NCI-H2196 treated with DMSO at 0.1 percent for 48 hours (cell line): Measurements from ENCODE around the gene GADD45B.
A peak's percentile ranks its signal among the peaks of the same experiment; 100 is the strongest.
"Not testable (repeated sequence)": the region's sequence is repeated elsewhere in the genome, so short reads cannot be mapped to it uniquely, and the experiment has no call there.

ENCODE experiments used
- DNase-seq: peaks from one replicate; lab custom pipeline; 2025; ENCODE audit not compliant: unreplicated experiment; lab: John Stamatoyannopoulos, UW

GADD45B gene

DNA sequence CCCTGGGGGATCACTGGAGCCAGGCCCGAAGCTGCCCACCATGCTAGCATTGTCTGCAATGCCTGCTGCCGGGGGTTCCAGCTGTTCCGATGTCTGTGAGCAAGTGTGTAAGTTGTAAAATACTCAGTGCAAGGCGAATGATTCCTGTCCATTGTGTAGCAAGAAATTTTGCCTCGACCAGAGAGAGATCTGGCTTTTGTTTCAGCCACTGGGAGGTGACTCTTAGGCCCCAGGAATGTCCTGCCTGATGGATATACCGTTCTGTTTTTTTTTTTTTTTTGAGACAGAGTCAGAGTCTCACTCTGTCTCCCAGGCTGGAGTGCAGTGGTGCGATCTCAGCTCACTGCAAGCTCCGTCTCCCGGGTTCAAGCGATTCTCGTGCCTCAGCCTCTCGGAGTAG lies 7.3 kb upstream of the GADD45B start:
- no peak for DNase-seq

DNA sequence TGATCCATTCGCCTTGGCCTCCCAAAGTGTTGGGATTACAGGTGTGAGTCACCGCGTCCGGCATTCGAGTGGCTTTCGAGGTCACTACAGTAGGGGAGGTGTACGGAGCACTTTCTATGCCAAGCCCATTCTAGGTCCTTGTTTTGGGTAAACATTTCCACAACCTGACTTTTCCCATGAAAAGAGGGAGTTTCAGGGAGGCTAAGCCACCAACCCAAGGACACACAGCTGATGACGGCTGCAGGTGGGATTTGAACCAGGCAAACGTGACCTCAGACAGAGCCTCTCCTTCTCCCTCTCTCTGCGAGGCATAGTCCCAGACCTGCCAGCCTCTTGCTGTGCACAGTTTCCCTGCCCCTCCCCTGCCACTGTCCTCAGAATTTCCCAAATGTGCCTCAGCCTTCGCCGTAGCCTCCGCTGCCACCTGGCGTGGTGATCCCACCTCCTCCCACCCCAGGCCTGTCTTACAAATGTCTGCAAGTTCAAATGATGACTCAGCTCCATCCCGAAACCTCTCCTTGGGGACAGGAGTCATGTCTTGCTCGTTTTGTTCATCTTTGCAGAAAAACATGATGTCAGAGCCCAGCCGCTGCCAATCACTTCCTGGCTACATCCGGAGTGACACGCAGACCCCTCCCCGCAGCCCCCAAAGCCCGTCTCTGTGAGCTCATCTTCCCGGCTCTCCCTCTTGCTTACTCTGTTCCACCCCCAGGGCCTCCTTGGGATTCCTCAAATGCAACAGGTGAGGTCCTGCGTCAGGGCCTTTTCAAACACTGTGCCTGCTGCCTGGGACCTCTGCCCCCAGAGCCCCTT lies 6.6 kb upstream of the GADD45B start:
- DNase-seq: no peak

DNA sequence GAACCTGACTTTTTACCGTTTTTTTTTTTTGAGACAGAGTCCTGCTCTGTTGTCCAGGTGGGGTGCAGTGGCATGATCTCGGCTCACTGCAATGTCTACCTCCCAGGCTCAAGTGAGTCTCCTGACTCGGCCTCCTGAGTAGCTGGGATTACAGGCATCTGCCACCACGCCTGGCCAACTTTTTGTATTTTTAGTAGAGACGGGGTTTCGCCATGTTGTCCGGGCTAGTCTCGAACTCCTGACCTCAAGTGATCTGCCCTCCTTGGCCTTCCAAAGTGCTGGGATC lies 6.1 kb upstream of the GADD45B start:
- not testable (repeated sequence) for DNase-seq

DNA sequence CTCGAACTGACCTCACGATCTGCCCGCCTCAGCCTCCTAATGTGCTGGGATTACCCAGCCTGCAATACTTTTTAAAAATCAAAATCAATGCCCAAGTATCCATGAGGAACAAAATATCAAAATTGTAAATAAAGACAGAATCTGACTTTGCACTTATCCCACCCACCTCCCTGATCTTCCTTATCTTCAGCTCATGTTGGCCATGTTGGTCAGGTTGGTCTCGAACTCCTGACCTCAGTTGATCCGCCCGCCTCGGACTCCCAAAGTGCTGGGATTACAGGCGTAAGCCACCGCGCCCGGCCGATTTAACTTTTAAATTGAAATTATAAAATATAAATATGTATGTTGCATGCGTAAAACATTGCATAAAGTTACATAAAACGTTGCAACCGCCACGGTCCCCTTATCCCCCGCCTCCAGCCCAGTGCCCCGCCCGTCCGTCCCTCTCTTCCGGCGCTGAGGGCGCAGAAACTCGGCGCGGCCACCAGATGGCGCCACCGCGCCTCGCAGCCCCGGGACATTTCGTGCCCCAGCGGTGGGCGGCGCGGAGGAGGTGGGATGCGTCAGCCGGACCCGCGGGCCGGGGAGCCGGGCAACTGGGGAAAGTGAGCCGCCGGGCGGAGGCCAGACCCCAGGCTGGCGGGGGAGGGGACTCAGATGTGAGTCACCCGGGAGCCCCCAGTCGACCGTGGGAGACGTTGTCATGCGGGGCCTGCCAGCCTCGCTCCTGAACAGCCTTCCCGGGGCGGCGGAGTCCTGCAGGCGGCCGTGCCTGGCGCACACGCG lies 1.5 kb upstream of the GADD45B start:
- DNase-seq: peak; percentile 71

DNA sequence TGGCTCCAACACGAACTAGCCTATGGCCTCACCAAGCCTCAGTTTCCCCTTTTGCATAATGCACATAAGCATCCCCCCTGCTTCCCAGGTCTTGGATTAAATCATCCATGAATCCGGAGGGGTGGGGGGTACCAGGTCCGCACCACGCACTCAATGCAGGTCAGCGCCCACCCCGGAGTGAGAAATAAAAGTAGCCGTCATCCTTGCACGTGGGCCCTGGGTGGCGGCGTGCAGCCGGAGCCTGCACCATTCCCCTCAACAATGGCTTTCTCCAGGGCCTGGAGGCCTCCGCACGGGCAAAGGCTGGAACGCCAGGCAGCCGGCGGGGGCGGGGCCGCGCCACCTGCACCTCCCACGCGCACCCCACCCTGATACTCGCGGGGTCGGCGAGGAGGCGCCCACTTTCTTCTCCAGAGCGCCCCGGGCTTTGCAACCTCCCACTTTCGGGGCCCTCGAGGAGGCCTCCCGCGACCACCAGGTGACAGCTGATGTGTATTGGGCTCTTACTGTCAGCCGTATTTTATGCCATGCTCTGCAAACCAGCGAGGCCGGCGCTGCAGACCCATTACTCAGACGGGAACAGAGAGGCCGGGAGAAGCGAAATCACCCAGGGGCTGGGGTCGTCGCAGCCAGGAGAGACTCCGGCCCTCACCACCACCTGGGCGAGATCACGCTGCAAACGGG lies 767 bp upstream of the GADD45B start:
- DNase-seq: peak; percentile 37

DNA sequence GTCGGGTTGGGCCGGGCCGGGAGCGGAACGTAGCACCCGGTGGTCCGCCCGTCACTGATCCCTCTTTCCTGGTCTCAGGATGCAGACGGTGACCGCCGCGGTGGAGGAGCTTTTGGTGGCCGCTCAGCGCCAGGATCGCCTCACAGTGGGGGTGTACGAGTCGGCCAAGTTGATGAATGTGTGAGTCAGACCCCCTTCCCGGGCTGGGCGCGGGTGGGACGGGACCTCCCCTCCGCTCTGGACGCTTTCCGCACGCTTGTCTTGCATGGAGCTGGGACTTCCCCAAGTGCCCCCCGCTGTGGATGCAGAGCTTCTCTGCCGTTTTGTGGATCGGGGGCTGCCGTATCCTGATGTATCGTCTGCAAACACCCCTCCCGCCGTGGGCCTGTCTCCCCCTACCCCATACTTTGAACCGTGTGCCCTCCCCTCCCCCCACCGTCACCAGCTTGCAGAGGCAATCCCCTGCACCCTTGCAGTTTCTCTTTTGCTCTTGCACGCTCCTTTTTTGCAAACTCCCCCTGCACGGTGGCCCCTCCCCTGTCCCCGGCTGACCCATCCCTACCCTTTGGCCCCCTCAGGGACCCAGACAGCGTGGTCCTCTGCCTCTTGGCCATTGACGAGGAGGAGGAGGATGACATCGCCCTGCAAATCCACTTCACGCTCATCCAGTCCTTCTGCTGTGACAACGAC lies 669 bp downstream of the GADD45B start:
- no peak for DNase-seq

DNA sequence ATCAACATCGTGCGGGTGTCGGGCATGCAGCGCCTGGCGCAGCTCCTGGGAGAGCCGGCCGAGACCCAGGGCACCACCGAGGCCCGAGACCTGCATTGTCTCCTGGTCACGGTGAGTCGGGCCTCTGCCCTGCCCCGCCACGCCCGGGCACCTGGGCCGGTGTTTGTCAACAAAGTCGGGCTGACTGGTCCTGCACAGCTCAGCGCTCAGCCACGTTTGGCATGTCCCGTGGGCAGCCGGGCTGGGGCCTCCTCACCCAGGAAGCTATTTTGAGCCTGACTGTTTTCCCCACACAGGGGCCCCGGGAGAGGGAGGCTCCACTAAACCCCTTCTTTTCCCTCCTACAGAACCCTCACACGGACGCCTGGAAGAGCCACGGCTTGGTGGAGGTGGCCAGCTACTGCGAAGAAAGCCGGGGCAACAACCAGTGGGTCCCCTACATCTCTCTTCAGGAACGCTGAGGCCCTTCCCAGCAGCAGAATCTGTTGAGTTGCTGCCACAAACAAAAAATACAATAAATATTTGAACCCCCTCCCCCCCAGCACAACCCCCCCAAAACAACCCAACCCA lies 1.3 kb downstream of the GADD45B start:
- no peak for DNase-seq

DNA sequence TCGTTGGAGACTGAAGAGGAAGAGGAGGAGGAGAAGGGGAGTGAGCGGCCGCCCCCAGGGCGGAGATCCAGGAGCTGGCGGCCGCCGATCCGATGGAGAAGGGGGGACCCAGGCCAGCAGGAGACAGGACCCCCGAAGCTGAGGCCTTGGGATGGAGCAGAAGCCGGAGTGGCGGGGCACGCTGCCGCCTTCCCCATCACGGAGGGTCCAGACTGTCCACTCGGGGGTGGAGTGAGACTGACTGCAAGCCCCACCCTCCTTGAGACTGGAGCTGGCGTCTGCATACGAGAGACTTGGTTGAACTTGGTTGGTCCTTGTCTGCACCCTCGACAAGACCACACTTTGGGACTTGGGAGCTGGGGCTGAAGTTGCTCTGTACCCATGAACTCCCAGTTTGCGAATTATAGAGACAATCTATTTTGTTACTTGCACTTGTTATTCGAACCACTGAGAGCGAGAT lies 1.8 kb downstream of the GADD45B start:
- DNase-seq: no peak

DNA sequence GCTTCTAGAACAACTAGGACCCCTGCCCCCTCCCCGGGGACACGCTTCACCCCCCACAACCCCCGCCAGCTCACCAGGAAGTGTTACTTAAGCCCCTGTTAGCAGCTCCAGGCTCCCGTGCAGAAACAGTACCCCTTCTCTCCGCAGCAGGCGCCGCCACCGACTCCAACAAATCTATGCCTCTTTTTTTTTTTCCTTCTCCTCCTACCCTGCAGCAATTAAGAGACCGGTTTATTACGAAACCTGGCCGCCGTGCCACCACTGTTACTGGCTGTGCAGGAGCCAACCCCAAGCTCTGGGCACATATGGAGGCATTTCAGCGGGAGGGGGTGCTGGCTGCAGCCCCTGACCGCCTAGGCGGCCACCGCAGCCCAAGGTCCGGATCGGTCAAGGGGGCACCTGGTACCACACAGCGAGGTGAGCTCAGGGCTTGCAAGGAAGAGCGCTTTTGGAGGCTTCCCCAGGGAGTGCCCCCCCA lies 2.4 kb downstream of the GADD45B start:
- no peak for DNase-seq

DNA sequence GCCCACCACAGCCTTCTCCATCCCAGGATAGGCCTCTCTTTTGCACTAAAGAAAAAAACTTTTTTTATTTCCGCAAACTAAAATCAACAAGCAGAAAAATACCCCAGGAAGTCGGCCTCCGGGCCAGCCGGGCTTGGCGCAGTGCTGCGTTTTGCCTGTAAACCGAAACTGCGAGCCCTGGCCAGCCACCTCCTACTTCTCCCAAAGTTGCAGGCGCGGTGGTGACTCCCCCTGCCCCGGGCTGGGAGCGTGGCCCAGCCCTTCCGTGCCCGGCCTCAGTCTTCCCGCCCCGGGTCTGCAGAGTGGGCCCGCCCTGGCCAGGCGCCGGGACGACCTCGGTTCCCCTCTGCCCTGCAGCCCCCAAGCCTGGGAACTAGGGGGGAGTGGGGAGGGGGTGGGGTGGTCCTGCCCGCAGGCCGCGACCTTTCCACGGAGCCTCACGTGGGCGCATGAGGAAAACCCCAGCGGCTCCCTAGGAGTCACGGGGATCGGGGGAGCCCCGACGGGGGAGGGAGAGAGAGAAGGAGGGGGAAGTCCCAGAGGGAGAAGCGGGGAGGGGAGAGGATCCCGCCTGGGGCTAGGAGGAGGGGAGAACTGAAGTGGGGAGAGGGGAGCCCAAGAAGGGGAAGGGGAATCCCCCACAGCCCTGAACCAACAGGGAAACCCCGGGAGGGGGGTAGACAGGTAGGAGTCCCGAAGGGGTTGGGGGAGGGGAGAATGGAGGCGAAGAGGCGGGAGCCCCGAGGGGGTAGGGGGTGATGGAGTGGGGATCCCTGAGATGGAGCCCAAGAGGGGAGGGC lies 3.0 kb downstream of the GADD45B start:
- no peak for DNase-seq

DNA sequence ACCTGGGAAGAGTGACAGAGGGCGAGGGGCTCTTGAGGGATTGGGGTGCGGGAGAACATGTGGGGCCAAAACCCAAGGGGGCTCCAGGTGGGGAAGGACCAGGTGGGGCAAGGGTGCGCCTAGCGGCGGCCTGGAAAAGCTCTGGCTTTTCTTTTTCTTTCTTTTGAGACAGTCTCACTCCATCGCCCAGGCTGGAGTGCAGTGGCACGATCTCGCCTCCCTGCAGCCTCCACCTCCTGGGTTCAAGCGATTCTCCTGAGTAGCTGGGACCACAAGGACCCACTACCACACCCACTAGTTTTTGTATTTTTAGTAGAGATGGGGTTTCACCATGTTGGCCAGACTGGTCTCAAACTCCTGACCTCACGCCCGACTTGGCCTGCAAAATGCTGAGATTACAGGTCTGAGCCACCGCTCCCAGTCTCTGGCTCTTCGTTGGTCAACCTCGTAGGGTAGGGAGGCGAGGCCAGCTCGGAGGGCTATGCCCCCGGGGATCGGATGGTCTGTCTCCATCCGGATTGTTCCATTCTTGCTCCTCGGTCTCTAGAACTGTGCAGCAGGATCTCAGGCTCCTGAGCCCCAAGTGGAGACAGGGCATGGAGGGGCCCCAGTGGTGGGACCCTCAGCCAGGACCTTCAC lies 3.7 kb downstream of the GADD45B start:
- DNase-seq: no peak

DNA sequence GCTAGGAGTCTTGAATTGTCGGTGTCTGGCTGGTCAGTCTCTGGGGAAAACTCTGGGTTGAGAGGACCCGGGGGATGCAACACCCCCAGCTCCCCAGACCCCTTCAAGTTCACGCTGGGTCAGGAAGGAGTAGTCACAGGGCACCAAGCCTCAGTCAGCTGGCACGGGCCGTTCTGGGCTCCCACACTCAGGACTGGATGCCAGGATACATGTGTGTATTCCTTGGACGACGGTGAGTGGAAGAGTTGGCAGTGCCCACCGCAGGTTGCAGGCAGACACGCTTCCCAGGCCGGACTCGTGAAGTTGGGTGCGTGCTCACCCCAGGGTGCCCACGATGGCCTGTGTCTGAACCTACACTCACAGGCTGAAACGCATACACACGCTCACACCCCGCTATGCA lies 5.5 kb downstream of the GADD45B start:
- no peak for DNase-seq

DNA sequence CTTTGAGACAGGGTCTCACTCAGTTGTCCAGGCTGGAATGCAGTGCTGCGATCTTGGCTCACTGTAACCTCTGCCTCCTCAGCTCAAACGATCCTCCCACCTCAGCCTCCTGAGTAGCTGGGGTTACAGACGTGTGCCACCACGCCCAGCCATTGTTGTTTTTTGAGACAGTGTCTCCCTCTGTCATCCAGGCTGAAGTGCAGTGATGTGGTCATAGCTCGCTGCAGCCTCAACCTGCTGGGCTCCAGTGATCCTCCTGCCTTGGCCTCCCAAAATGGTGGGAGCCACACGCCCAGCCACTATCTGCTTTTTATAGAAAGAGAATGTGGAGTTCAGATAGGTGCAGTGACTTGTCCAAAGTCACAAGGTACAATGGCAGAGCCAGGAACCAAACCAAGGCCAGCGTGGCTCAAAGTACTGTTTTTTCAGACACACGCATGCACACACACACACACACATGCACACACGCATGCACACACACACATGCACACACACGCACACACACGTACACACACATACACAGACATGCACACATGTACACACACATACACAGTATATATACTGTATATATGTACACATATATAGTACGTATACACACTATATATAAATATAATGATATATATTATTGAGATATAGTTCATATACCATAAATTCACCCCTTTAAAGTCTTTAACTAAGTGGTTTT lies 6.6 kb downstream of the GADD45B start:
- DNase-seq: no peak

DNA sequence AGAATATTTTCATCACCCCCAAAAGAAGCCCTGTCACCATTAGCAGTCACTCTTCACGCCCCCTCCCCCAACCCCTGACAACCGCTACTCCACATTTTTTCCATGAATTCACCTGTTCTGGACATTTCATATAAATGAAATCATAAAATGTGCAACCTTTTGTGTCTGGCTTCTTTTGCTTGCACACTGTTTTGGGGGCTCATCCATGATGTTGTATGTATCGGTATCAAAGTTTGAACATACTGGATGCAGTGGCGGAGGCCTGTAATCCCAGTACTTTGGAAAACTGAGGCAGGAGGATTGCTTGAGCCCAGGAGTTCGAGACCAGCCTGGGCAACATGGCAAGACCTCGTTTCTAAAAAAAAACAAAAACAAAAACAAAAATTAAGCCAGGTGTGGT lies 7.2 kb downstream of the GADD45B start:
- DNase-seq: no peak

DNA sequence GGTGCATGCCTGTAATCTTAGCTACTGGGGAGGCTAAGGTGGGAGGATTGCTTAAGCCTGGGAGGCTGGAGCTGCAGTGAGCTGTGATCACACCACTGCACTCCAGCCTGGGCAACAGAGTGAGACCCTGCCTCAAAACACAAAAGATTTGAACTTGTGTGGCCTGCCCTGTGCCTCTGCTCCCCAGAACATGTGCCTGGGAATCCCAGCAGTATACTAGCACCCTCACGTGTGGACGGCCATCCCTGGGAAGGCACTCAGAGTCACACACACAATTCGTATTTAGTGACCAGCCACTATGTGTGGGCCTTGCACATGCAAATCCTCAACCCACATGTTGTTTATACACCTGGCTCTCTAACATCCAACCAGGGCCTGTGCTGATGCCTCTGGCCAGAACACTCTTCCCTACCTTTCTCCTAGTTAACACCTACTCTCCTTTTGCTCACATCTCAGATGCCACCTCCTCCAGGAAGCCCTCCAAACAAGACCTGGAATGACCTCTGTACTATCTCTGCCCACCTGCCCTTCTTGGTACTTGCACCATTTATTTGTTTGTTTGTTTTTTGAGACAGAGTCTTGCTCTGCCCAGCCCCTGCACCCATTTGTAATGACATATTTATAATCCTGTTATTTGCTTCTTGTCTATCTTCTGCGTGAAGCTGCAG lies 7.7 kb downstream of the GADD45B start:
- DNase-seq: no peak

DNA sequence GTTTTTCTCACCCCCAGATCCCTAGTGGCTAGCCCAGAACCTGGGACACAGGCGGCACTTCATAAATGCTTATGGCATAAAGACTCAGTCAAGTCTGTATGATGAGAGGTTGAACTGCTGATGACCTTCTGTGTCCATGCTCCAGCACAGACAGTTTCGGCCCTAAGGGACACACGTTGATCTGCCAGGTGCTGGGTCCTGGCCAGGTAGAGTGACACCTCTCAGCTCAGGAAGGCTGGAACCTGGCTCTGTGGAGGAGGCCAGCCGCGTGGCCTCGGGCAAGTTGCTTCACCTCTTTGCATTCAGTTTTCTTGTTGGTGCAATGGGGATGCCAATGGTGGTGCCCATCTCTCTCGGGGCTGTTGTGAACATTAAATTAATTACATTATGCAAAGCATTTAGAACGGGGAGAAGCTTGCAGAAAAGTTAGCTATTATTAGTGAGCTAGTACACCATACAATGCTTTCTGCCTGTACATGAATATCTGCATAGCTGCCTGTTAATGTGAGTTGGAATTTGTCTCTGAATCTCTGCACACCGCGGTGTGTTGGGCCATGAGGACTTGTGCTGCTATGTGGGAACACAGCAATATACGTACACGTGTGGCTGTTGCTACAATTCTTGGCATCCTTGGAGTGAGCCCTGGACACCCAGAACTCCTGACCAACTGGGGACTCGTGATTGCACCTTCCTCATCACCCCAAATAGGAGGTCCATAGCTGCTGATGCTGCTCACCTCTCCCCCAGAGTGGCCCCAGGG lies 8.4 kb downstream of the GADD45B start:
- no peak for DNase-seq

DNA sequence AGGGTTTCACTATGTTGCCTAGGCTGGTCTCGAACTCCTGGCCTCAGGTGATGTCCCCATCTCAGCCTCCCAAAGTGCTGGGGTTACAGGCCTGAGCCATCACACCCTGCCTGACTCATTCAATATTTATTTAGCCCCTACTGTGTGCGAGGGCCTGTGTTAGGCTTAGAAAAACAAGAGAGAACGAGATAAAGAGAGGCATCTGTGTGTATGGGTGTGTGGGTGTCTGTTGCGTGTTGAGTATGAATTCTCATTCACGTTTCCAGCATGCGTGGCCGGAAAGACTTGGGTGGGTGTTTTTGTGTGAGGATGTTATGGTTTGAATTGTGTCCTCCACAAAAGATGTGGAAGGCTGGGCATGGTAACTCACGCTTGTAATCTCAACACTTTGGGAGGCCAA lies 9.5 kb downstream of the GADD45B start:
- DNase-seq: no peak

DNA sequence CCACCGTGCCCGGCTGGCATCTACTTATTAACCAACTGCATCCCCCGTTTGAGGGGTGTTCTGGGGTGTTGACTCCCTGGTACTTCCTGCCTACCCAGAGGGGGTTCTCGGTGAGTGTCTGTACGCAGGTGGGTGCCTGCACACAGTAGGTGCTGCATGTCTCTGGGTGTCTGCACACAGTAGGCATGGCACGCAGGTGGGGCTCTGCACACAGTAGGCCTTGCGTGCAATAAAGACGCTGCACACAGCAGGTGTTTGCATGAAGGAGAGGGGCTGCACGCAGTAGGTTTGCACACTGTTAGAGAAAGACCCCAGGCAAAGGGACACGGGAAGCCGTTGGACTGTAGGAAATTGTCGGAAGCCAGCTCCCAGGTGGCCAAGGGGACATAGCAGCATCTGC lies 11.2 kb downstream of the GADD45B start:
- no peak for DNase-seq
